OCI-LY1 (cell line): Measurements from ENCODE around the gene RPL36A.

Source experiments
- H2AFZ ChIP-seq: fragments of 200-600 bp; sonication (generic), shearing (Covaris generic); 2 replicates; pipeline ENCODE4 v1.6.0; 2014; ENCODE audit warnings: antibody characterized with exemption, mild to moderate bottlenecking, low read length
- H3F3A ChIP-seq: fragments of 200-600 bp; sonication (generic), shearing (Covaris generic); 2 replicates; pipeline ENCODE4 v1.6.0; 2014; ENCODE audit warnings: mild to moderate bottlenecking, antibody characterized with exemption, low read length, moderate library complexity; ENCODE audit not compliant: insufficient read depth
- H3K27ac ChIP-seq: fragments of 200-600 bp; sonication (generic); 2 replicates; pipeline ENCODE4 v1.5.1; 2014; ENCODE audit warnings: low read length, mixed run types, mild to moderate bottlenecking, low read depth; ENCODE audit not compliant: poor library complexity, severe bottlenecking
- H3K27me3 ChIP-seq: fragments of 200-600 bp; sonication (generic); 2 replicates; pipeline ENCODE4 v1.6.0; 2014; ENCODE audit warnings: antibody characterized with exemption, mild to moderate bottlenecking, low read length, moderate library complexity; ENCODE audit not compliant: insufficient read depth
- H3K36me3 ChIP-seq: fragments of 200-600 bp; sonication (generic); 2 replicates; pipeline ENCODE4 v1.6.1; 2014; ENCODE audit warnings: mild to moderate bottlenecking, antibody characterized with exemption, low read length, moderate library complexity, mixed read lengths; ENCODE audit not compliant: insufficient read depth
- H3K4me1 ChIP-seq: fragments of 200-600 bp; sonication (generic); 2 replicates; pipeline ENCODE4 v1.5.1; 2014; ENCODE audit warnings: mild to moderate bottlenecking, low read length, moderate library complexity; ENCODE audit not compliant: insufficient read depth, severe bottlenecking
- H3K4me2 ChIP-seq: fragments of 200-600 bp; sonication (generic), shearing (Covaris generic); 2 replicates; pipeline ENCODE4 v1.6.1; 2014; ENCODE audit warnings: low read length
- H3K4me3 ChIP-seq: fragments of 200-600 bp; sonication (generic); 2 replicates; pipeline ENCODE4 v1.5.1; 2014; ENCODE audit warnings: low read length, low read depth, mild to moderate bottlenecking, mixed read lengths; ENCODE audit not compliant: poor library complexity, severe bottlenecking
- H3K79me2 ChIP-seq: fragments of 200-600 bp; shearing (Covaris generic); 2 replicates; pipeline ENCODE4 v1.6.1; 2016; ENCODE audit warnings: mixed run types, low read length, mixed read lengths; ENCODE audit not compliant: insufficient read depth
- H3K9ac ChIP-seq: fragments of 200-600 bp; sonication (generic), shearing (Covaris generic); 2 replicates; pipeline ENCODE4 v1.6.1; 2014; ENCODE audit warnings: mild to moderate bottlenecking, low read length, mixed read lengths
- H3K9me2 ChIP-seq: fragments of 200-600 bp; sonication (generic), shearing (Covaris generic); 2 replicates; pipeline ENCODE4 v1.6.1; 2014; ENCODE audit warnings: low read depth, mild to moderate bottlenecking, low read length, mixed read lengths
- H3K9me3 ChIP-seq: fragments of 200-600 bp; shearing (Covaris generic); 2 replicates; pipeline ENCODE4 v1.6.1; 2014; ENCODE audit warnings: low read length, mixed read lengths
- H4K20me1 ChIP-seq: fragments of 200-600 bp; sonication (generic), shearing (Covaris generic); 2 replicates; pipeline ENCODE4 v1.6.0; 2016; ENCODE audit warnings: mild to moderate bottlenecking, low read length; ENCODE audit not compliant: insufficient read depth
- EZH2 ChIP-seq: fragments of 200-600 bp; sonication (generic), shearing (Covaris generic); IDR thresholded peaks from 2 replicates; pipeline ENCODE4 v1.8.0; 2017; ENCODE audit warnings: borderline replicate concordance, mixed run types, mild to moderate bottlenecking, antibody characterized with exemption, low read length, moderate library complexity, mixed read lengths
- TF ChIP-seq, protein P1 (sequence below): fragments of 200-600 bp; sonication (generic), shearing (Covaris generic); IDR thresholded peaks from 2 replicates; pipeline ENCODE4 v1.5.1; 2017; ENCODE audit warnings: mild to moderate bottlenecking, antibody characterized with exemption, low read length, moderate library complexity, mixed read lengths

RPL36A gene

DNA sequence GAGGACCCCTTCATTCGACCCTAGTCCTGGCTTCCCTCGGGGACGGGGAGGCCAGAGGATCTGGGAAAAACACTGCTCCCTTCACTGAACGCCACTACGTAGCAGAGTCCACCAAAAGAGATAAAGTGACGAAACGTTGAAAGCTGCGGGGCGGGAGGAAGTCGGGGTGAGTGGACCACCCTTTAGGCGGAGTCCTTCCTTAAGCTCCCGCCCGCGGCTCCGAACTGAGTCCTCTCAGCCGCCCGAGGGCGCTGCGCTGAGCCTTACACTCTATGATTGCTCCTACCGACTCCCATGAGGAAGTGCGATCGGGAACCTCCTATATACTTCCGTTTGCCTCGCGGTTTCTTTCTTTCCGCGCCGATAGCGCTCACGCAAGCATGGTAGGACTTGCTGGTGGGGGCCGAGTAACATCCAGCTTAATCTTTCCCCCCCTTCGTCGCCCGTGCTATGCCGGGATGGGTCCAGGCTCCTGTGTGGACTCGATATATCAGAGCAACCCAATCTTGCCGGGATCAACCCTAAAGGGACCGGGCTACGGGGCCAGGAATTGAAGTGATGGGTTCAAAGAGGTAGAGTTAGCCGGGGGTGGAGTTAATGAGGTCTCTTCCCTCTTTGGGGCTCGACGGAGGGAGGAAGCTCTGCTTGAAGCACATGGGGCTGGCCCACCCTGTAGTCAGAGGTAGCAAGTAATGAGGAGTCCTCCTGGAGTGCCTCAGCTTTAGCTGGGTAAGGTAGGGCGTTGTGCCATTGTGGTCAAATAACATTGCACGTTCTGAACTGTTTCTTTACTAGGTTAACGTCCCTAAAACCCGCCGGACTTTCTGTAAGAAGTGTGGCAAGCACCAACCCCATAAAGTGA lies at the start of gene RPL36A:
TSS of gene RPL36A (plus strand) at position 348 of the 862 bp plus-strand sequence. CDS start at position 381, 33 bp downstream.
- Histone ChIP-seq H3K9ac (peak within 1 kb of the TSS; percentile 97), H3F3A (no peaks in the 10 kb centered on the region), H2AFZ (no peak within 1 kb of the TSS), H4K20me1 (no peaks in the 10 kb centered on the region), H3K9me3 (no peaks in the 10 kb centered on the region), H3K4me1 (peaks cover 52% of the 10 kb centered on the region), H3K4me3 (peak within 1 kb of the TSS; percentile 87), H3K27me3 (no peaks in the 10 kb centered on the region), H3K36me3 (peaks cover 43% of the 10 kb centered on the region), H3K27ac (peak within 1 kb of the TSS; percentile 86), H3K79me2 (peaks cover 5% of the 10 kb centered on the region), H3K4me2 (peak within 1 kb of the TSS; percentile 97), H3K9me2 (no peaks in the 10 kb centered on the region)
- no peak for TF ChIP-seq EZH2
- TF ChIP-seq, protein P1, sequence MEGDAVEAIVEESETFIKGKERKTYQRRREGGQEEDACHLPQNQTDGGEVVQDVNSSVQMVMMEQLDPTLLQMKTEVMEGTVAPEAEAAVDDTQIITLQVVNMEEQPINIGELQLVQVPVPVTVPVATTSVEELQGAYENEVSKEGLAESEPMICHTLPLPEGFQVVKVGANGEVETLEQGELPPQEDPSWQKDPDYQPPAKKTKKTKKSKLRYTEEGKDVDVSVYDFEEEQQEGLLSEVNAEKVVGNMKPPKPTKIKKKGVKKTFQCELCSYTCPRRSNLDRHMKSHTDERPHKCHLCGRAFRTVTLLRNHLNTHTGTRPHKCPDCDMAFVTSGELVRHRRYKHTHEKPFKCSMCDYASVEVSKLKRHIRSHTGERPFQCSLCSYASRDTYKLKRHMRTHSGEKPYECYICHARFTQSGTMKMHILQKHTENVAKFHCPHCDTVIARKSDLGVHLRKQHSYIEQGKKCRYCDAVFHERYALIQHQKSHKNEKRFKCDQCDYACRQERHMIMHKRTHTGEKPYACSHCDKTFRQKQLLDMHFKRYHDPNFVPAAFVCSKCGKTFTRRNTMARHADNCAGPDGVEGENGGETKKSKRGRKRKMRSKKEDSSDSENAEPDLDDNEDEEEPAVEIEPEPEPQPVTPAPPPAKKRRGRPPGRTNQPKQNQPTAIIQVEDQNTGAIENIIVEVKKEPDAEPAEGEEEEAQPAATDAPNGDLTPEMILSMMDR = peak; percentile 68

DNA sequence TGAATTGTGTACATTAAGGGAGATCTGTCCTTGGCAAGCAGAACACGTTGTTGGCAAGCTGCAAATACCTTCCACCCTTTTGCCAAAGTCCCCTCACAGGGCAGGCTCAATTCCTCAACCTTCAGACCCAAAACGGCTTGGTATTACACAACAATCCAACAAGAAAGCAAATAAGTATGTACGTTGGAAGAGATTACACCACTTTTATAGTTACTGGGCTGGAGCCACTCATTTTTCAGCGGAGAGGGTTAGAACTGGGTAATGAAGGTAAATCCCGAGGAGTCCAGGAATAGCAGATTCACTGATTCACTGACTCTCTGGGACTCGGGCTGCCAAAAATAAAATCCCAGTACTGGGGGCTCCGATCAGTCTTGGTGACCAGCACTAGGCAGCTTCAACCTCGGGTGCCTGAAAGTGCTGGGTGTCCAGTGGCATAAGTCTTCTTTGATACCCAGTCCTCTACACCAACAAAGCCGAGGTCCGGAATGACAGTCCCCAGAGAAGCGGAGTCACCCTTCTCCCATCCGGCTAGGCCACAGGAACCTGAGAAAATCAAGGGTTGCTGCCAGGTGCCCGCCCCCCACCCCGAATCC lies 42.9 kb upstream of the RPL36A start:
- peak overlapping the region; percentile 93 for H3K9ac ChIP-seq
- no peaks in the 10 kb centered on the region for H3K27me3 ChIP-seq
- no peak overlapping the region for H3K27ac ChIP-seq
- peaks cover 24% of the 10 kb centered on the region for H3K36me3 ChIP-seq
- no peak overlapping the region for H2AFZ ChIP-seq
- peaks cover 21% of the 10 kb centered on the region for H3K79me2 ChIP-seq
- H3K4me1 ChIP-seq = peaks cover 20% of the 10 kb centered on the region
- H3K4me3 ChIP-seq = peak overlapping the region; percentile 95
- no peaks in the 10 kb centered on the region for H3F3A ChIP-seq
- H3K9me3 ChIP-seq = no peaks in the 10 kb centered on the region
- H3K4me2 ChIP-seq = peak overlapping the region; percentile 96
- H3K9me2 ChIP-seq = no peaks in the 10 kb centered on the region
- H4K20me1 ChIP-seq = no peaks in the 10 kb centered on the region
- TF ChIP-seq, protein P1 = no peak
- TF ChIP-seq EZH2 = no peak

DNA sequence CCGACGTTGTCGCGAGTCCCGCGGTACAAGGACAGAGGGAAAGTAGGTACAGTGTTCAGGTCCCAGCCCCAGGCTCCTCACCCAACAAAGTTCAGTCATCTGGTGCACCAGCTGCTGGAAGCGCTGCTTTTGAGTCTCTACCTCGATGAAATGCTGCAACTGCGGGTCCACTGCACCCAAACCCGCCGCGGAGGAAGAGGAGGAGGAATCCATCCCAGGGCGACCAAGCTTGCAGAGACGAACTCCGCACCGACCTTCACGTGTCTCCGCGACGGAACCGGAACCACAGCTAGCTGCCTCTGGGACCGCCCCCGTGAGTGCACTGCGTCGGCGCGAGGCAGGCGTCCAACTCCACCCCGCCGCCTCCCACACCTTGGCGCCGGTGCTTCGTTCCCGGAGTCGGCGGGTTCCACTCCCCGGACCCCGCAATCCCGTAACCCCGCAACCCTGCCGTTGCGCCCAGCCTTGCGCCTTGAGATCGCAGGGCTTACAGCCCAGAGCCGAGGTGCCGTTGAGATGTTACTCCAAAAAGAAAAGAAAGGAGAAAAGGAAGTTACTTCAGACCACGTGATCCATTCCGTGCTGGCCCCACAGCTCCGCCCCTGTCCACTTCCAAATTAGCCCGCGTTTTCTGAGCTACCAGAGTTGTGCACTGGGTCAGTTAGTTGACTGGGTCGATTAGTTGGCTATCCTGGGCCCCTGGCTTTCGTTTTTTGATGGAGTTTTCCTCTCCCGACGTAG lies 42.2 kb upstream of the RPL36A start, which contains the start of gene TIMM8A:
TSS of gene TIMM8A (minus strand) at position 291 of the 741 bp plus-strand sequence. CDS start at position 213, 78 bp downstream.
- peak within 1 kb of the TSS; percentile 96 for H3K4me2 ChIP-seq
- peak within 1 kb of the TSS; percentile 95 for H3K4me3 ChIP-seq
- H3K9ac ChIP-seq = peak within 1 kb of the TSS; percentile 93
- no peak for TF ChIP-seq EZH2
- TF ChIP-seq, protein P1 = no peak
- peaks cover 20% of the 10 kb centered on the region for H3K4me1 ChIP-seq
- H3K9me3 ChIP-seq = no peaks in the 10 kb centered on the region
- H3K27me3 ChIP-seq = no peaks in the 10 kb centered on the region
- H3F3A ChIP-seq = no peaks in the 10 kb centered on the region
- peak within 1 kb of the TSS; percentile 49 for H3K27ac ChIP-seq
- H4K20me1 ChIP-seq = no peaks in the 10 kb centered on the region
- no peaks in the 10 kb centered on the region for H3K9me2 ChIP-seq
- H2AFZ ChIP-seq = no peak within 1 kb of the TSS
- H3K79me2 ChIP-seq = peaks cover 21% of the 10 kb centered on the region
- peaks cover 31% of the 10 kb centered on the region for H3K36me3 ChIP-seq
